ENCODE measurements around the gene UQCR11. TPM values are rescaled to one million over a fixed set of nuclear protein-coding genes. Genes with fewer than 3 reads are reported as not detected.
"Not testable (repeated sequence)": the region's sequence is repeated elsewhere in the genome, so short reads cannot be mapped to it uniquely, and the experiment has no call there.

The UQCR11 gene
- total RNA-seq, result 39.6 TPM

GRCh38 chr19:1605236-1606137 lies at the start of gene UQCR11:
Gene UQCR11 (minus strand): TSS chr19:1605462. CDS start chr19:1605409, 53 bp downstream.
- peak; percentile 92 for DNase-seq

- DNase-seq, result no peak
These were observed 49.0 kb upstream of the UQCR11 start for GRCh38 chr19:1654178-1654792.

GRCh38 chr19:1653300-1653628 lies 48.0 kb upstream of the UQCR11 start:
- DNase-seq, result no peak

GRCh38 chr19:1652471-1653299 lies 47.4 kb upstream of the UQCR11 start, which contains the start of gene TCF3:
Gene TCF3 (minus strand): TSS chr19:1652615. CDS start chr19:1650248, 2,367 bp downstream.
- peak; percentile 99 for DNase-seq

- DNase-seq, result no peak
These were observed 46.5 kb upstream of the UQCR11 start for GRCh38 chr19:1651568-1652291.

GRCh38 chr19:1650650-1651567 lies 45.6 kb upstream of the UQCR11 start:
- no peak for DNase-seq

GRCh38 chr19:1649706-1650649 lies 44.7 kb upstream of the UQCR11 start:
- DNase-seq, result no peak

GRCh38 chr19:1648920-1649541 lies 43.8 kb upstream of the UQCR11 start:
- no peak for DNase-seq

GRCh38 chr19:1648459-1648849 lies 43.2 kb upstream of the UQCR11 start:
- DNase-seq, result no peak

GRCh38 chr19:1647501-1648458 lies 42.5 kb upstream of the UQCR11 start:
- no peak for DNase-seq

- DNase-seq, result no peak
These were observed 41.6 kb upstream of the UQCR11 start for GRCh38 chr19:1646659-1647453.

- no peak for DNase-seq
These were observed 40.9 kb upstream of the UQCR11 start for GRCh38 chr19:1646149-1646548.

GRCh38 chr19:1645299-1645698 lies 40.0 kb upstream of the UQCR11 start:
- DNase-seq, result no peak

- no peak for DNase-seq
These were observed 38.8 kb upstream of the UQCR11 start for GRCh38 chr19:1644070-1644469.

- DNase-seq, result not testable (repeated sequence)
These were observed 35.7 kb upstream of the UQCR11 start for GRCh38 chr19:1640893-1641448.

GRCh38 chr19:1636325-1637236 lies 31.3 kb upstream of the UQCR11 start:
- no peak for DNase-seq
